Mesothelial cell of epicardium (in vitro differentiated cells): Measurements from ENCODE around the gene SCFD2. TPM values are rescaled to one million over a fixed set of nuclear protein-coding genes. Genes with fewer than 3 reads are reported as not detected.

Experiments used
- DNase-seq, 2 experiments: peaks; one replicate each; pipeline ENCODE4 v3.0.0; 2021; ENCODE audit warnings: low spot score in 2 of 2; ENCODE audit not compliant: unreplicated experiment in 2 of 2
- H3K27ac Mint-ChIP-seq: 2 replicates; pipeline ENCODE4 v1.8.0; 2021; ENCODE audit warnings: mixed read lengths
- H3K27me3 Mint-ChIP-seq: 2 replicates; pipeline ENCODE4 v1.8.0; 2021; ENCODE audit warnings: low read depth, mixed read lengths
- H3K36me3 Mint-ChIP-seq: 2 replicates; pipeline ENCODE4 v1.8.0; 2021; ENCODE audit warnings: mixed read lengths
- H3K4me1 Mint-ChIP-seq: 2 replicates; pipeline ENCODE4 v1.8.0; 2021; ENCODE audit warnings: mixed read lengths
- H3K4me3 Mint-ChIP-seq: 2 replicates; pipeline ENCODE4 v1.8.0; 2021; ENCODE audit warnings: mild to moderate bottlenecking, moderate library complexity, mixed read lengths
- H3K9me3 Mint-ChIP-seq: 2 replicates; pipeline ENCODE4 v1.8.0; 2021; ENCODE audit warnings: mixed read lengths
- CTCF ChIP-seq: fragments of 200-600 bp; sonication (generic); IDR thresholded peaks from one replicate; pipeline ENCODE4 v1.5.0; 2021; ENCODE audit warnings: antibody characterized with exemption; ENCODE audit not compliant: unreplicated experiment
- total RNA-seq: library from RNA; stranded (reverse); gene quantifications from 3 replicates; pipeline ENCODE4 v1.2.1, GENCODE V29; 2021

SCFD2 gene
- total RNA-seq, 1 donor from 2014 or later, result 15.6 TPM

- no peak for DNase-seq
- Mint-ChIP-seq H3K27me3 (no peaks in the 10 kb centered on the region), H3K4me1 (no peaks in the 10 kb centered on the region), H3K36me3 (peaks cover 4% of the 10 kb centered on the region), H3K4me3 (no peak overlapping the region), H3K27ac (no peak overlapping the region), H3K9me3 (peaks cover 15% of the 10 kb centered on the region)
- no peak for TF ChIP-seq CTCF
Measured at GRCh38 chr4:53168228-53168627, 197.6 kb downstream of the SCFD2 start.

- no peak overlapping the region for H3K4me3 Mint-ChIP-seq
- peaks cover 3% of the 10 kb centered on the region for H3K4me1 Mint-ChIP-seq
- no peaks in the 10 kb centered on the region for H3K36me3 Mint-ChIP-seq
- no peaks in the 10 kb centered on the region for H3K9me3 Mint-ChIP-seq
- no peak overlapping the region for H3K27ac Mint-ChIP-seq
- H3K27me3 Mint-ChIP-seq, result no peaks in the 10 kb centered on the region
- no peak for DNase-seq
- no peak for TF ChIP-seq CTCF
Measured at GRCh38 chr4:53162969-53163368, 202.9 kb downstream of the SCFD2 start.

GRCh38 chr4:53161787-53162433 is 204.0 kb downstream of the SCFD2 start:
- H3K4me3 Mint-ChIP-seq, result no peak overlapping the region
- H3K27me3 Mint-ChIP-seq, result no peaks in the 10 kb centered on the region
- TF ChIP-seq CTCF, result no peak
- H3K27ac Mint-ChIP-seq, result no peak overlapping the region
- H3K36me3 Mint-ChIP-seq, result no peaks in the 10 kb centered on the region
- DNase-seq, result no peak
- no peaks in the 10 kb centered on the region for H3K9me3 Mint-ChIP-seq
- peaks cover 3% of the 10 kb centered on the region for H3K4me1 Mint-ChIP-seq

GRCh38 chr4:53161051-53161786 is 204.6 kb downstream of the SCFD2 start:
- Mint-ChIP-seq H3K27ac (no peak overlapping the region), H3K36me3 (no peaks in the 10 kb centered on the region), H3K4me1 (peaks cover 3% of the 10 kb centered on the region), H3K9me3 (no peaks in the 10 kb centered on the region), H3K27me3 (no peaks in the 10 kb centered on the region), H3K4me3 (no peak overlapping the region)
- TF ChIP-seq CTCF, result no peak
- no peak for DNase-seq

GRCh38 chr4:53156896-53157295 is 209.0 kb downstream of the SCFD2 start:
- no peak overlapping the region for H3K4me3 Mint-ChIP-seq
- no peaks in the 10 kb centered on the region for H3K27me3 Mint-ChIP-seq
- no peak overlapping the region for H3K27ac Mint-ChIP-seq
- H3K9me3 Mint-ChIP-seq, result peaks cover 20% of the 10 kb centered on the region
- H3K36me3 Mint-ChIP-seq, result peaks cover 5% of the 10 kb centered on the region
- peaks cover under 1% of the 10 kb centered on the region for H3K4me1 Mint-ChIP-seq
- no peak for DNase-seq
- TF ChIP-seq CTCF, result no peak
